HT1080 (cell line): ENCODE measurements around the gene DNAAF3. TPM values are rescaled to one million over a fixed set of nuclear protein-coding genes. Genes with fewer than 3 reads are reported as not detected.
"Not testable (repeated sequence)": the region's sequence is repeated elsewhere in the genome, so short reads cannot be mapped to it uniquely, and the experiment has no call there.

ENCODE experiments used
- DNase-seq: peaks from one replicate; pipeline ENCODE4 v3.0.0-alpha.2; 2015; ENCODE audit warnings: low read depth
- polyA plus RNA-seq, 2 experiments: library from polyadenylated mRNA; depleted of rRNA; stranded (reverse); fragments of >200 nt; gene quantifications; 2 replicates each; pipeline ENCODE4 v1.2.3, GENCODE V29; 2015
- total RNA-seq: library from RNA; depleted of rRNA; stranded (reverse); fragments of >200 nt; shearing (Covaris generic); gene quantifications from 2 replicates; pipeline ENCODE4 v1.2.3, GENCODE V29; 2014; rRNA removed

DNAAF3 gene
- 2.0 and 2.2 TPM in 2 replicates for total RNA-seq
- 1.2 and 1.8 TPM in 2 replicates for polyA plus RNA-seq (2015; cell fraction: cytosol; rRNA removed)
- 0.62 and 2.6 TPM in 2 replicates for polyA plus RNA-seq (2015; cell fraction: nucleus; rRNA removed)

GRCh38 chr19:55166530-55167268 is at the start of gene DNAAF3:
TSS of gene DNAAF3 (minus strand) at chr19:55166613. CDS start at chr19:55166413, 200 bp downstream.
- peak; percentile 93 for DNase-seq

GRCh38 chr19:55213547-55213946 is 47.1 kb upstream of the DNAAF3 start:
- no peak for DNase-seq

- DNase-seq, result peak; percentile 34
Measured at GRCh38 chr19:55212447-55212846, 46.0 kb upstream of the DNAAF3 start.

- DNase-seq, result peak; percentile 92
Measured at GRCh38 chr19:55209693-55210472, 43.5 kb upstream of the DNAAF3 start.

GRCh38 chr19:55208880-55209692 is 42.7 kb upstream of the DNAAF3 start, which contains the start of gene PTPRH:
TSS of gene PTPRH (minus strand) at chr19:55209501. CDS start at chr19:55209433, 68 bp downstream.
- DNase-seq, result no peak

- DNase-seq, result peak; percentile 88
Measured at GRCh38 chr19:55206664-55207500, 40.5 kb upstream of the DNAAF3 start.

- not testable (repeated sequence) for DNase-seq
Measured at GRCh38 chr19:55202199-55202598, 35.8 kb upstream of the DNAAF3 start.

GRCh38 chr19:55199620-55200204 is 33.3 kb upstream of the DNAAF3 start:
- no peak for DNase-seq

GRCh38 chr19:55198651-55199050 is 32.2 kb upstream of the DNAAF3 start:
- no peak for DNase-seq

- DNase-seq, result no peak
Measured at GRCh38 chr19:55197528-55197927, 31.1 kb upstream of the DNAAF3 start.

- DNase-seq, result peak; percentile 35
Measured at GRCh38 chr19:55196803-55197202, 30.4 kb upstream of the DNAAF3 start.

- DNase-seq, result no peak
Measured at GRCh38 chr19:55193481-55193880, 27.1 kb upstream of the DNAAF3 start.

GRCh38 chr19:55189403-55189835 is 23.0 kb upstream of the DNAAF3 start:
- DNase-seq, result peak; percentile 96

GRCh38 chr19:55188625-55189024 is 22.2 kb upstream of the DNAAF3 start:
- DNase-seq, result peak; percentile 54

- no peak for DNase-seq
Measured at GRCh38 chr19:55186080-55186479, 19.7 kb upstream of the DNAAF3 start.

- no peak for DNase-seq
Measured at GRCh38 chr19:55181740-55182139, 15.3 kb upstream of the DNAAF3 start.

- no peak for DNase-seq
Measured at GRCh38 chr19:55179606-55180484, 13.4 kb upstream of the DNAAF3 start, which contains the start of gene SYT5. TSS of gene SYT5 (minus strand) at chr19:55180289. CDS start at chr19:55179041, 1,248 bp downstream.

- DNase-seq, result peak; percentile 71
Measured at GRCh38 chr19:55178781-55179599, 12.6 kb upstream of the DNAAF3 start.
